MM.1S (cell line): ENCODE data around the gene IQCC.

Experiments used
- DNase-seq: peaks from one replicate; pipeline ENCODE4 v3.0.0-alpha.2; 2015
- H2AFZ ChIP-seq: fragments of 300-600 bp; sonication (generic); 2 replicates; pipeline ENCODE4 v1.6.0; 2016; ENCODE audit warnings: antibody characterized with exemption, low read length
- H3F3A ChIP-seq: fragments of 300-600 bp; sonication (generic); 2 replicates; pipeline ENCODE4 v1.6.1; 2016; ENCODE audit warnings: mild to moderate bottlenecking, antibody characterized with exemption, low read length, moderate library complexity, mixed read lengths; ENCODE audit not compliant: insufficient read depth
- H3K27ac ChIP-seq: fragments of 300-600 bp; sonication (generic); 2 replicates; pipeline ENCODE4 v1.5.1; 2016; ENCODE audit warnings: mild to moderate bottlenecking, low read length
- H3K27me3 ChIP-seq: fragments of 300-600 bp; sonication (generic); replicated peaks from 2 replicates; pipeline ENCODE4 v1.6.0; 2016; ENCODE audit warnings: low read length; ENCODE audit not compliant: insufficient read depth
- H3K36me3 ChIP-seq: fragments of 300-600 bp; sonication (generic); replicated peaks from 2 replicates; pipeline ENCODE4 v1.6.1; 2016; ENCODE audit warnings: mild to moderate bottlenecking, low read length, mixed read lengths; ENCODE audit not compliant: insufficient read depth
- H3K4me1 ChIP-seq: fragments of 300-600 bp; sonication (generic); 2 replicates; pipeline ENCODE4 v1.6.1; 2016; ENCODE audit warnings: low read length, mixed read lengths
- H3K4me2 ChIP-seq: fragments of 300-600 bp; sonication (generic); 2 replicates; pipeline ENCODE4 v1.6.0; 2016; ENCODE audit warnings: low read depth, low read length
- H3K4me3 ChIP-seq: fragments of 300-600 bp; sonication (generic); 2 replicates; pipeline ENCODE4 v1.5.1; 2016; ENCODE audit warnings: low read length, mixed read lengths
- H3K79me2 ChIP-seq: fragments of 300-600 bp; sonication (generic); 2 replicates; pipeline ENCODE4 v1.6.1; 2016; ENCODE audit warnings: mixed run types, low read length, mixed read lengths
- H3K9ac ChIP-seq: fragments of 300-600 bp; sonication (generic); 2 replicates; pipeline ENCODE4 v1.6.1; 2016; ENCODE audit warnings: low read length, mixed read lengths
- H3K9me2 ChIP-seq: fragments of 300-600 bp; sonication (generic); replicated peaks from 2 replicates; pipeline ENCODE4 v1.6.1; 2016; ENCODE audit warnings: mild to moderate bottlenecking, low read length, mixed read lengths; ENCODE audit not compliant: insufficient read depth
- H3K9me3 ChIP-seq: fragments of 300-600 bp; sonication (generic); replicated peaks from 2 replicates; pipeline ENCODE4 v1.6.1; 2016; ENCODE audit warnings: mild to moderate bottlenecking, low read length, mixed read lengths; ENCODE audit not compliant: insufficient read depth
- H4K20me1 ChIP-seq: fragments of 300-600 bp; sonication (generic); 2 replicates; pipeline ENCODE4 v1.6.1; 2016; ENCODE audit warnings: mild to moderate bottlenecking, low read length, moderate library complexity, mixed read lengths; ENCODE audit not compliant: insufficient read depth
- CTCF ChIP-seq: fragments of 300-600 bp; sonication (generic); IDR thresholded peaks from 2 replicates; pipeline ENCODE4 v1.5.1; 2016; ENCODE audit warnings: antibody characterized with exemption, low read length, mixed read lengths
- EZH2 ChIP-seq: fragments of 300-600 bp; sonication (generic); optimal IDR thresholded peaks from 2 replicates; pipeline ENCODE3; 2017; ENCODE audit warnings: low read depth, mild to moderate bottlenecking, antibody characterized with exemption, low read length, mixed read lengths
- EZH2phosphoT487 ChIP-seq: fragments of 300-600 bp; sonication (generic); IDR thresholded peaks from 2 replicates; pipeline ENCODE4 v1.6.1; 2018; ENCODE audit warnings: antibody characterized with exemption, low read length

IQCC gene

DNA sequence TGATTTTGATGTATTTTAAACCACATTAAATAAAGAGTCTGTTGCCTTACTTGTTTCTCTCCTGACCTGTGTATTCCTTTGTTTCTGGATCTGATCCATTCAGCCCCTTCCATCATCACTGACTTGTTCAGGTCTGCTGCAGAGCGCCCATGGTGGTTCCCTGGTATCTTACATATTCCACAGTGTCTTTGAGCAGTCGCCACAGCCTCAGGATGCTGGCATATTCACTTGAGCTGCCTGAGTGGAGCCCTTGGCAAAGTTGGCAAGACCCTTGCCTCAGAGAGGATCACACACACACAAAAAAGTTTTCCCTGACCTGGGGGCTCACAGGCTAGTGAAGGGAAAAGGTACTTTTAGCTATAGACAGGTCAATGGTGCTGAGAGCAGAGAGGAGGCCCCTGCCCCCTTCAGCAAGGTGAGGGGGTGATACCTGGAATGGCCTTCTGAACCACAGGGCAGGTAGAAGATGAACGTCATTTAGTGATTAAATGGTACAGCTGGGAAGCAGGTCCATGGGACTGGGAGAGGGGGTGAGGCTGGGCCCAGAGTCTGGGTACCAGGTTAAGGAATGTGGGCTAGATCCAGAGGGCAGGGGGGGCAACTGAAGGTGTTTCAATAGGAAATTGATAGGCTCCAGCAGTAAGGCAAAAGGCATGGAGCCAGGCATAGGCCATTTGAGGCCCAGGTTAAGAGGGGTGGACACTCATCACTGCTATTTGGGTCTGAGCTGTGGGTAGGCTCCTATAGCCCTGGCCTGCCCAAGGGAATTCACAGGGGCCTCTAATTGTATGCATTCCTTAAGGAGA lies 7.0 kb upstream of the IQCC start:
- no peak overlapping the region for H3K27ac ChIP-seq
- H3K4me3 ChIP-seq, result no peak overlapping the region
- 0 out of 2 replicates have a peak, but pooled peaks cover 3% of the 10 kb centered on the region for H3K27me3 ChIP-seq
- H3F3A ChIP-seq, result peaks cover 29% of the 10 kb centered on the region
- DNase-seq, result no peak
- no peak overlapping the region for H3K4me2 ChIP-seq
- TF ChIP-seq CTCF (no peak), EZH2 (no peak)
- H3K9me3 ChIP-seq, result no peaks in the 10 kb centered on the region
- H3K9ac ChIP-seq, result no peak overlapping the region
- H2AFZ ChIP-seq, result no peak overlapping the region
- no peaks in the 10 kb centered on the region for H3K9me2 ChIP-seq
- H4K20me1 ChIP-seq, result peaks cover 22% of the 10 kb centered on the region
- H3K79me2 ChIP-seq, result no peaks in the 10 kb centered on the region
- peaks cover 55% of the 10 kb centered on the region for H3K4me1 ChIP-seq
- H3K36me3 ChIP-seq, result peaks cover 8% of the 10 kb centered on the region

DNA sequence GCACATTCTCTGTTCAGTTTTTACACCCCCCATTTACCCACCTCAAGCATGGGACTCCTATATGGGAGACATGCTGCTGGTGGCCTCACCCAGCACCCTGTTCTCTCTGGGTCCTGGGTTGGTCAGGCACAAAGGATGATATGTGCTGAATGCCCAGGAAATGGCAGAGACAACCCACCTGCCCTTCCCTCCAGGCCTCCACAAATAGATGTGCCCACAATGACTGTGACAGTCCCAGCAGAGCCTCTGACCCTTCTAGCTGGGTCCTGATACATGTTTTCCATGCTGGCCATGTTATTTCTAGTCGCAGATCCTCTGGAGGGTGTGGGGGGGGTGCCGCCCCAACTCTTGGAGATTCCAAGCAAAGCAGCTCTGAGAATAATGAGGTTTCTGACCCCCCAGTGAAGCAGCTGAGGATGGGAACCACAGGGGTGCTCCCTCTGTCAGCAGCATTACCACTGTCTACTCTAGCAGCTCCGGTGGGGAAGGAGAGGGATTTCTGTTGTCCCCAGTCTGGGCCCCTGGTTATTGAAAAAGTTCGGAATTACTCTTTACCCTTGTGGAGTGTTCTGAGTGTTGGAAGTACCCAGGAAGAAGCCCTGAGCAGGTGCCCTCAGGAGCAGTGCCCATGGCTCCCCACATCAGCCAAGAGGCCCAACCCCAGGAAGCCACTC lies 6.3 kb upstream of the IQCC start:
- no peak overlapping the region for H3K9ac ChIP-seq
- peaks cover 3% of the 10 kb centered on the region for H3K36me3 ChIP-seq
- no peak overlapping the region for H3K4me2 ChIP-seq
- H3K4me1 ChIP-seq, result peaks cover 52% of the 10 kb centered on the region
- no peak overlapping the region for H3K27ac ChIP-seq
- H4K20me1 ChIP-seq, result peaks cover 22% of the 10 kb centered on the region
- peaks cover 29% of the 10 kb centered on the region for H3F3A ChIP-seq
- H3K9me2 ChIP-seq, result no peaks in the 10 kb centered on the region
- no peak for DNase-seq
- no peaks in the 10 kb centered on the region for H3K79me2 ChIP-seq
- no peak for TF ChIP-seq EZH2
- no peaks in the 10 kb centered on the region for H3K9me3 ChIP-seq
- H3K4me3 ChIP-seq, result no peak overlapping the region
- 0 out of 2 replicates have a peak, but pooled peaks cover 3% of the 10 kb centered on the region for H3K27me3 ChIP-seq
- no peak overlapping the region for H2AFZ ChIP-seq

GRCh38 chr1:32199717-32200072 lies 5.8 kb upstream of the IQCC start:
- TF ChIP-seq EZH2phosphoT487 (no peak), CTCF (no peak), EZH2 (no peak)
- Histone ChIP-seq H3K9me3 (no peaks in the 10 kb centered on the region), H3K4me3 (no peak overlapping the region), H2AFZ (no peak overlapping the region), H3K4me2 (no peak overlapping the region), H3F3A (peaks cover 27% of the 10 kb centered on the region), H3K9ac (no peak overlapping the region), H3K36me3 (no peaks in the 10 kb centered on the region; the same call in 1 of the 2 replicates), H3K4me1 (peaks cover 48% of the 10 kb centered on the region), H3K27ac (no peak overlapping the region), H3K27me3 (0 out of 2 replicates have a peak, but pooled peaks cover 3% of the 10 kb centered on the region), H4K20me1 (peaks cover 22% of the 10 kb centered on the region), H3K9me2 (no peaks in the 10 kb centered on the region), H3K79me2 (no peaks in the 10 kb centered on the region)
- no peak for DNase-seq
